ENCODE measurements around the gene CALML4.
"Not testable (repeated sequence)": the region's sequence is repeated elsewhere in the genome, so short reads cannot be mapped to it uniquely, and the experiment has no call there.

Gene CALML4

DNA sequence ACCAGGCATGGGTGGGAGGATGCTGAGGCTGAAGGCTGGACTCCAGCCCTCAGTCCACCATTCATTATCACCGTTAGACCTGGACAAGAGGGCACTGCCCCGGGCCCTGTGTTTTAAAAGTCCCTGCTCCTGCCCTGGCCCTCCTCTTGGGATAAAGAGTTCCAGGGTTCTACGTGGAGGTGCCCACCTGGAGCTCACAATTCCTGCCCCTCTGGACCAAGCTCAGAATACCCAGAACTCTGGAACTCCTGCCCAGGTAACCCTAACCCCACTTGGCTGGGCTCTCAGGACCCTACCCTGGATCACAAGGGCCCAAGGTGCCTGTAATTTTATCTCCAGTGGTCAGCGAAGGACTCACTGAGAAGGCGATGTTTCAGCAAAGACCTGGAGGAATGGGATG is 1.2 kb downstream of the CALML4 start:
- DNase-seq (ENCODE audit: low read depth), result no peak
- no peak overlapping the region for H3K4me3 ChIP-seq (ENCODE audit: low read depth, low read length)
- TF ChIP-seq POLR2A (IDR thresholded peaks at IDR 0.05; ENCODE audit: extremely low read depth, insufficient read length) (no peak), MYC (IDR thresholded peaks at IDR 0.05; ENCODE audit: low read depth, low read length) (no peak)
- TF ChIP-seq, protein P1, sequence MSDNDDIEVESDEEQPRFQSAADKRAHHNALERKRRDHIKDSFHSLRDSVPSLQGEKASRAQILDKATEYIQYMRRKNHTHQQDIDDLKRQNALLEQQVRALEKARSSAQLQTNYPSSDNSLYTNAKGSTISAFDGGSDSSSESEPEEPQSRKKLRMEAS (IDR thresholded peaks at IDR 0.05; ENCODE audit: low read depth, low read length), result no peak
- TF ChIP-seq, protein P2, sequence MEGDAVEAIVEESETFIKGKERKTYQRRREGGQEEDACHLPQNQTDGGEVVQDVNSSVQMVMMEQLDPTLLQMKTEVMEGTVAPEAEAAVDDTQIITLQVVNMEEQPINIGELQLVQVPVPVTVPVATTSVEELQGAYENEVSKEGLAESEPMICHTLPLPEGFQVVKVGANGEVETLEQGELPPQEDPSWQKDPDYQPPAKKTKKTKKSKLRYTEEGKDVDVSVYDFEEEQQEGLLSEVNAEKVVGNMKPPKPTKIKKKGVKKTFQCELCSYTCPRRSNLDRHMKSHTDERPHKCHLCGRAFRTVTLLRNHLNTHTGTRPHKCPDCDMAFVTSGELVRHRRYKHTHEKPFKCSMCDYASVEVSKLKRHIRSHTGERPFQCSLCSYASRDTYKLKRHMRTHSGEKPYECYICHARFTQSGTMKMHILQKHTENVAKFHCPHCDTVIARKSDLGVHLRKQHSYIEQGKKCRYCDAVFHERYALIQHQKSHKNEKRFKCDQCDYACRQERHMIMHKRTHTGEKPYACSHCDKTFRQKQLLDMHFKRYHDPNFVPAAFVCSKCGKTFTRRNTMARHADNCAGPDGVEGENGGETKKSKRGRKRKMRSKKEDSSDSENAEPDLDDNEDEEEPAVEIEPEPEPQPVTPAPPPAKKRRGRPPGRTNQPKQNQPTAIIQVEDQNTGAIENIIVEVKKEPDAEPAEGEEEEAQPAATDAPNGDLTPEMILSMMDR (IDR thresholded peaks at IDR 0.05; ENCODE audit: low read depth, low read length), result no peak

- TF ChIP-seq MYC (IDR thresholded peaks at IDR 0.05; ENCODE audit: low read depth, low read length), result no peak
- TF ChIP-seq, protein P1 (IDR thresholded peaks at IDR 0.05; ENCODE audit: low read depth, low read length), result no peak
- TF ChIP-seq POLR2A (IDR thresholded peaks at IDR 0.05; ENCODE audit: extremely low read depth, insufficient read length), result no peak
- no peak for DNase-seq (ENCODE audit: low read depth)
- no peak overlapping the region for H3K4me3 ChIP-seq (ENCODE audit: low read depth, low read length)
Measured at GRCh38 chr15:68203486-68203885, 1.6 kb downstream of the CALML4 start.

- not testable (repeated sequence) for DNase-seq (ENCODE audit: low read depth); H3K4me3 ChIP-seq (ENCODE audit: low read depth, low read length)
Measured at GRCh38 chr15:68202994-68203393, 2.1 kb downstream of the CALML4 start.

DNA sequence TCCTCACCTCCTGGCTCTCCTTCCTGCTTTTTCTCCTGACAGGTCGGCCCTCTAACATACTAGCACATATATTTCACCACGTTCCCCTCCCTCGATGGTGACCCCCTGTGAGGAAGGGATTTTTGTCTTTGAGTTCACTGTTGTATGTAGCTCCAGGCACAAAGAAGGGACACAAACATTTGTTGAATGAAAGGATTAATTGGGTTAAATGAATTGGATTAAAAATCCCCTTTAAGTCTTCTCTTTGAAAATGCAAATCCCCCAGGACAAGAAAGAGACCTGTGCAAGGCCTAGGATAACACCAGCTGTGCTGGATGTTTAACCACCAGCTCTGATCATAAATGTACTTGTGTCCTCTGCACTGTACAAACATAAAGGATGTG is 3.3 kb downstream of the CALML4 start:
- H3K4me3 ChIP-seq (ENCODE audit: low read depth, low read length), result no peak overlapping the region
- no peak for DNase-seq (ENCODE audit: low read depth)
- TF ChIP-seq MYC (IDR thresholded peaks at IDR 0.05; ENCODE audit: low read depth, low read length), result no peak
- TF ChIP-seq, protein P2 (IDR thresholded peaks at IDR 0.05; ENCODE audit: low read depth, low read length), result no peak
- no peak for TF ChIP-seq POLR2A (IDR thresholded peaks at IDR 0.05; ENCODE audit: extremely low read depth, insufficient read length)
- TF ChIP-seq, protein P1 (IDR thresholded peaks at IDR 0.05; ENCODE audit: low read depth, low read length), result no peak

DNA sequence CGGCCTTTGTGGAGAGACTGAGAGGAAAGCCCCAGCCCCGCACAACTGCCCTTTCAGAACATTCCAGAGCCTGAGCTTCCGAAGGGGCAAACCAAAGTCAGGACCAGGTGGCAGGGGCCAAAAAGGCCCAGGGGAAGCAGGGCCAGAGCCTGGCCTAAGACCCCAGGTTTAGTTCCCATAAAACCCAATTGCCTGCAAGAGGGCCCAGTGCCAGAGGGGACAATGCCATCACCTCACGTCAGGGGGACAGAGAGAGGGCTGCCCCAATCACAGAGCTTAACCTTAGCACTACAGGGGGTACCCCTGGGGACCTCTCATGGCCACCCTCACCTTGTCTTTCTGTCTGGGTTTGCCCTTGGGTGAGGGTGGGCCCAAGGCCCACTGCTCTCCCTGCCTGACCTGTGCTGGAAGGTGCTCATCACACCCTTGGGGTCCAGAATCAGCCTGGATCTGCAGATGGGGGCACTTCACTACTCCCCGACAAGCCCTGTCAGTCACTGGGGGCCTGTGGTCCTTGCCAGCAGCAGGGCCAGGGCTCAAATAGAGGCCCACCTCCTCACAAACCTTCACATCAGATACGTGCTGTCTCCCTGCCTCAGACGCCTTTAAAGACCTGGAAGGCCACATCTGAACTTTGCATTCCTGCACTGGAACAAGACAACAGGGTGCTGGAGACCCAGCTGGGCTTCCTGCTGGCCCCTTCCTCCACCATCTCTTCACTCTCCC is 3.8 kb downstream of the CALML4 start:
- TF ChIP-seq, protein P2 (IDR thresholded peaks at IDR 0.05; ENCODE audit: low read depth, low read length), result no peak
- TF ChIP-seq POLR2A (IDR thresholded peaks at IDR 0.05; ENCODE audit: extremely low read depth, insufficient read length), result no peak
- no peak for TF ChIP-seq MYC (IDR thresholded peaks at IDR 0.05; ENCODE audit: low read depth, low read length)
- TF ChIP-seq, protein P1 (IDR thresholded peaks at IDR 0.05; ENCODE audit: low read depth, low read length), result no peak
- no peak overlapping the region for H3K4me3 ChIP-seq (ENCODE audit: low read depth, low read length)
- DNase-seq (ENCODE audit: low read depth), result no peak

- DNase-seq (ENCODE audit: low read depth), result no peak
- TF ChIP-seq POLR2A (IDR thresholded peaks at IDR 0.05; ENCODE audit: extremely low read depth, insufficient read length) (no peak), MYC (IDR thresholded peaks at IDR 0.05; ENCODE audit: low read depth, low read length) (no peak)
- TF ChIP-seq, protein P2 (IDR thresholded peaks at IDR 0.05; ENCODE audit: low read depth, low read length), result no peak
- TF ChIP-seq, protein P1 (IDR thresholded peaks at IDR 0.05; ENCODE audit: low read depth, low read length), result no peak
- no peak overlapping the region for H3K4me3 ChIP-seq (ENCODE audit: low read depth, low read length)
Measured at GRCh38 chr15:68200016-68200861, 4.9 kb downstream of the CALML4 start.
